H9 (cell line): ENCODE measurements around the gene ANK3. TPM values are rescaled to one million over a fixed set of nuclear protein-coding genes. Genes with fewer than 3 reads are reported as not detected.

Experiments
- DNase-seq: peaks from one replicate; pipeline ENCODE4 v3.0.0-alpha.2; 2017
- H2AFZ ChIP-seq: one replicate; pipeline ENCODE4 v1.6.1; 2013; ENCODE audit warnings: mild to moderate bottlenecking, low read length, control low read depth, moderate library complexity
- H2AK5ac ChIP-seq: 2 replicates; pipeline ENCODE4 v1.6.1; 2013; ENCODE audit warnings: low read length, control low read depth, mixed read lengths; ENCODE audit not compliant: insufficient read length
- H2BK120ac ChIP-seq: one replicate; pipeline ENCODE4 v1.6.1; 2013; ENCODE audit warnings: low read depth, mild to moderate bottlenecking, low read length, control low read depth, inconsistent platforms; ENCODE audit not compliant: poor library complexity, severe bottlenecking
- H2BK12ac ChIP-seq: 2 replicates; pipeline ENCODE4 v1.6.1; 2013; ENCODE audit warnings: low read length, control low read depth, mixed read lengths, low read depth; ENCODE audit not compliant: insufficient read length
- H2BK15ac ChIP-seq: 2 replicates; pipeline ENCODE4 v1.6.1; 2013; ENCODE audit warnings: low read depth, low read length, control low read depth
- H2BK20ac ChIP-seq: one replicate; pipeline ENCODE4 v1.6.1; 2013; ENCODE audit warnings: low read depth, mild to moderate bottlenecking, low read length, control low read depth, inconsistent platforms; ENCODE audit not compliant: poor library complexity, severe bottlenecking
- H2BK5ac ChIP-seq: 2 replicates; pipeline ENCODE4 v1.6.1; 2013; ENCODE audit warnings: low read length, control low read depth, mixed read lengths; ENCODE audit not compliant: insufficient read length
- H3K14ac ChIP-seq: 2 replicates; pipeline ENCODE4 v1.6.1; 2013; ENCODE audit warnings: low read length, control low read depth; ENCODE audit not compliant: insufficient read depth
- H3K18ac ChIP-seq: 2 replicates; pipeline ENCODE4 v1.6.1; 2013; ENCODE audit warnings: low read depth, mild to moderate bottlenecking, mixed read lengths, low read length, control low read depth; ENCODE audit not compliant: insufficient read length
- H3K23ac ChIP-seq: 2 replicates; pipeline ENCODE4 v1.6.1; 2013; ENCODE audit warnings: low read length, control low read depth, mixed read lengths, low read depth; ENCODE audit not compliant: insufficient read length
- H3K23me2 ChIP-seq: 2 replicates; pipeline ENCODE4 v1.6.1; 2013; ENCODE audit warnings: low read depth, mild to moderate bottlenecking, mixed read lengths, low read length, control low read depth; ENCODE audit not compliant: insufficient read length, poor library complexity, severe bottlenecking
- H3K27ac ChIP-seq: 2 replicates; pipeline ENCODE4 v1.5.1; 2013; ENCODE audit warnings: low read length, control low read depth, mixed read lengths, low read depth; ENCODE audit not compliant: insufficient read length
- H3K27me3 ChIP-seq: 2 replicates; pipeline ENCODE4 v1.6.1; 2013; ENCODE audit warnings: low read length, control low read depth, inconsistent platforms; ENCODE audit not compliant: insufficient read depth
- H3K4ac ChIP-seq: 2 replicates; pipeline ENCODE4 v1.6.1; 2013; ENCODE audit warnings: low read depth, mild to moderate bottlenecking, control low read depth, inconsistent platforms, low read length, moderate library complexity
- H3K4me1 ChIP-seq: 2 replicates; pipeline ENCODE4 v1.6.1; 2013; ENCODE audit warnings: low read length, control low read depth, inconsistent platforms; ENCODE audit not compliant: insufficient read depth
- H3K4me2 ChIP-seq: 2 replicates; pipeline ENCODE4 v1.6.1; 2013; ENCODE audit warnings: low read length, control low read depth, mixed read lengths; ENCODE audit not compliant: insufficient read length, insufficient read depth
- H3K56ac ChIP-seq: 2 replicates; pipeline ENCODE4 v1.6.1; 2013; ENCODE audit warnings: low read depth, mild to moderate bottlenecking, mixed read lengths, low read length, control low read depth; ENCODE audit not compliant: insufficient read length
- H3K79me1 ChIP-seq: 2 replicates; pipeline ENCODE4 v1.6.1; 2013; ENCODE audit warnings: low read depth, mild to moderate bottlenecking, moderate library complexity, low read length, control low read depth, inconsistent platforms; ENCODE audit not compliant: insufficient read depth, poor library complexity, severe bottlenecking
- H3K79me2 ChIP-seq: 2 replicates; pipeline ENCODE4 v1.6.1; 2013; ENCODE audit warnings: low read length, control low read depth, inconsistent platforms; ENCODE audit not compliant: insufficient read depth
- H3K9ac ChIP-seq: 2 replicates; pipeline ENCODE4 v1.6.1; 2013; ENCODE audit warnings: low read length, control low read depth, mixed read lengths; ENCODE audit not compliant: insufficient read length; ENCODE audit errors: extremely low read depth
- H3K9me3 ChIP-seq: one replicate; pipeline ENCODE4 v1.6.1; 2013; ENCODE audit warnings: low read depth, low read length, inconsistent platforms; ENCODE audit not compliant: control insufficient read depth
- H3T11ph ChIP-seq: one replicate; pipeline ENCODE4 v1.6.1; 2013; ENCODE audit warnings: mild to moderate bottlenecking, low read length, control low read depth, inconsistent platforms
- H4K20me1 ChIP-seq: one replicate; pipeline ENCODE4 v1.6.1; 2013; ENCODE audit not compliant: control insufficient read depth, insufficient read length, insufficient read depth
- H4K5ac ChIP-seq: 2 replicates; pipeline ENCODE4 v1.6.1; 2013; ENCODE audit warnings: low read depth, mild to moderate bottlenecking, mixed read lengths, low read length, control low read depth; ENCODE audit not compliant: insufficient read length
- H4K8ac ChIP-seq: replicated peaks from 2 replicates; pipeline ENCODE4 v1.6.1; 2013; ENCODE audit warnings: low read length, control low read depth, mixed read lengths, low read depth; ENCODE audit not compliant: insufficient read length
- H4K91ac ChIP-seq: 2 replicates; pipeline ENCODE4 v1.6.1; 2013; ENCODE audit warnings: low read depth, mild to moderate bottlenecking, moderate library complexity, mixed read lengths, low read length, control low read depth; ENCODE audit not compliant: insufficient read length
- H3K27ac Mint-ChIP-seq, 3 experiments: 2 replicates in 2 of 3; 3 replicates in 1 of 3; pipeline ENCODE4 v1.8.0; 2020 to 2021; ENCODE audit warnings: mixed read lengths in 3 of 3, mild to moderate bottlenecking in 1 of 3, moderate library complexity in 1 of 3
- H3K27me3 Mint-ChIP-seq: 2 replicates; pipeline ENCODE4 v1.8.0; 2021; ENCODE audit warnings: low read depth, mild to moderate bottlenecking, moderate library complexity, mixed read lengths
- H3K36me3 Mint-ChIP-seq, 3 experiments: 2 replicates in 2 of 3; 3 replicates in 1 of 3; pipeline ENCODE4 v1.8.0; 2020 to 2021; ENCODE audit warnings: low read depth in 3 of 3, mixed read lengths in 3 of 3; ENCODE audit not compliant: insufficient read depth in 1 of 3
- H3K4me1 Mint-ChIP-seq, 2 experiments: 2 replicates each; pipeline ENCODE4 v1.8.0; 2020; ENCODE audit warnings: mixed read lengths in 2 of 2
- H3K4me3 Mint-ChIP-seq, 2 experiments: 2 replicates in 1 of 2; 3 replicates in 1 of 2; pipeline ENCODE4 v1.8.0; 2020 to 2021; ENCODE audit warnings: mild to moderate bottlenecking in 2 of 2, mixed read lengths in 2 of 2, moderate library complexity in 1 of 2
- H3K9me3 Mint-ChIP-seq, 2 experiments: 2 replicates in 1 of 2; 3 replicates in 1 of 2; pipeline ENCODE4 v1.8.0; 2020; ENCODE audit warnings: mild to moderate bottlenecking in 2 of 2, mixed read lengths in 2 of 2, moderate library complexity in 1 of 2
- CTCF ChIP-seq: fragments of 200-600 bp; sonication (generic); conservative IDR thresholded peaks from 3 replicates; pipeline ENCODE4 v1.8.0; 2021; ENCODE audit warnings: antibody characterized with exemption, mild to moderate bottlenecking
- WGBS: extraction: QIAGEN DNeasy Blood & Tissue Kit; methylation state at CpG from one replicate; pipeline ENCODE4 v1.1.7; 2013; ENCODE audit warnings: missing lambda C conversion rate, low lambda C conversion rate, mixed read lengths; ENCODE audit not compliant: insufficient read length; ENCODE audit errors: extremely low coverage; 5-methylcytosine and 5-hydroxymethylcytosine counted together
- total RNA-seq: library from RNA; stranded (reverse); gene quantifications from 2 replicates; pipeline ENCODE4 v1.2.1, GENCODE V29; 2021

The ANK3 gene
- total RNA-seq, 1 experiment from 2014 or later, result 59.6 TPM

- H3K36me3 Mint-ChIP-seq, result no peaks in the 10 kb centered on the region
- DNase-seq, result no peak
- Histone ChIP-seq H3K9me3 (no peaks in the 10 kb centered on the region), H2AK5ac (no peak overlapping the region), H3K27ac (no peak overlapping the region), H3K56ac (no peak overlapping the region), H3K27me3 (no peaks in the 10 kb centered on the region), H2AFZ (no peak overlapping the region), H3K18ac (no peak overlapping the region), H2BK20ac (no peak overlapping the region), H3K4me1 (no peaks in the 10 kb centered on the region), H4K5ac (no peak overlapping the region), H3K23ac (no peak overlapping the region), H2BK12ac (no peak overlapping the region), H3K4me2 (no peak overlapping the region), H3K4ac (no peak overlapping the region), H4K8ac (no peak overlapping the region), H4K20me1 (no peaks in the 10 kb centered on the region), H2BK15ac (no peak overlapping the region), H3K23me2 (no peaks in the 10 kb centered on the region), H3K9ac (no peak overlapping the region), H3T11ph (no peak overlapping the region), H3K79me1 (no peaks in the 10 kb centered on the region), H3K14ac (no peak overlapping the region), H2BK120ac (no peak overlapping the region), H2BK5ac (no peak overlapping the region), H3K79me2 (no peaks in the 10 kb centered on the region), H4K91ac (no peak overlapping the region)
- TF ChIP-seq CTCF, result no peak
- H3K27ac Mint-ChIP-seq, result no peak overlapping the region; a peak in 1 of 7 replicates
- no peak overlapping the region for H3K4me3 Mint-ChIP-seq
- no peaks in the 10 kb centered on the region for H3K9me3 Mint-ChIP-seq
- H3K27me3 Mint-ChIP-seq, result no peaks in the 10 kb centered on the region
- no CpG with 5 or more reads among the region's 1 CpG for WGBS
- H3K4me1 Mint-ChIP-seq, result peaks cover 0 to 12% of the 10 kb centered on the region in 2 experiments; a peak in 2 of 4 replicates
Observed at GRCh38 chr10:60313589-60313952, 76.1 kb downstream of the ANK3 start.
